ENCODE data around the gene ZDHHC8.

ZDHHC8 gene

DNA sequence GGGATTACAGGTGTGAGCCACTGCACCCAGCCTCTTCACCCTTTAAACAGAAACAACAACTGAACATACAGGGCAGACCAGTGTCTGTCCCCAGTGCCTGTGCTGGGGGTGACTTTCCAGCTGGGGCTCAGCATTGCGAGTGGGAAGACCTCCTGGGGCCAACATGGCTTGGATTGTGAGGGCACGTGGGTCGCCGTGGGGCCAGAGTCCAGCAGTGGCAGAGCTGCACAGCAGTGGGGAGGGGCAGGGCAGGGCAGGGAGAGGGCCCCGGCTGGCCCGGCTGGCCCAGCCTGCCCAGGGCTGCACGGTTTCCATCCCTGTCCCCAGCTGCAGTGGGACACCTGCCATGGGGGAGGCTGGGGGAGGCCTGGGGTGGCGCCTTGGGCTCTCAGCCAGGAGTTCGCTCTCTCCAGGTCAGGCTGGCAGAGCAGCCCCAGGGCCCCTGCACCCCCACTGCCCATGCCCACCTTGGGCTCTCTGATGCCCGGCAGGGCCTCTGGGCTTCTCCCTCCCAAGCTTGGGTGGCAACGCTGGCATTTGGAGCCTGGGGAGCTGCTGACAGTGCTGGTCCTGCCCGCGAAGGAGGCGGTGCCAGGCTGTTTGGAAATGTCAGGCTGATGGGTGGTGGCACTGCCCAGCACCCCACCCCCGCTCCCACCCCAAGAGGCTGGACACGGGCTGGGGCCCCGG, 49.7 kb downstream of the ZDHHC8 start:
- no peak for DNase-seq

DNA sequence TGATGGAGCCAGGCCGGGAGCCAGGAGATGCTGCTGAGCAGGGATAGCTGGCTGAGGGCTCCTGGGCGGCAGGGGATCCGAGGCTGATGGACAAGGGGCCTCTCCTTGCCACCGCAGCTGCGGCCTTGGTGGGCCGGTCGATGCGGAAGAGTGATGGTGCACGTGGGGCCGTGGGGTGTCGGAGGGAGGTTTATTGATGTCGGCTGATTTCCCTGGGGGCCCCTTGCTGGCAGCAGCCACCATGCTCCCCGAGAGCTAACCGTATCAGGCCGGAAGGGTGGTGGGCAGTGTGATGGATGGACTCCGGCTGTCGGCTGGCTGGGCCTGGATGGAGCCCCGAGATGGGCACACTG, 50.3 kb downstream of the ZDHHC8 start:
- no peak for DNase-seq

DNA sequence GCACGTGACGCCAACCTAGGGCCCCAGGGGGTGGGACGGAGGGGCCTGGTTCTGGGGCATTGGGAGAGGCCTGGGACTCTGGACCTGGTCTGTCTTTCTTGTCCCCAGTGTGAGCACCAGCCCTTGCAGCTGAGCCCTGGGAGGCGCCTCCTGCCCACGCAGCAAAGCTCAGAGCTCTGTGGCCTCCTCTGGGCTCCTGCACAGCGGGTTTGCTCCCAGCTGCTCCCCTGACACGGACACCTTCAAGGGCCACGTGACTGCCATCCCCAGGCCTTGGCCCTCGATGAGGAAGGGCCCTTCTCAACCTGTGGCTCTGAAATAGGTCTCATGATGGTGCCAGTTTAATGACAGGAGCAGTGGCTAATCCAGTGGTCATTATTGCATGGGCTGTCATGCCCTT, 50.8 kb downstream of the ZDHHC8 start:
- DNase-seq: no peak

DNA sequence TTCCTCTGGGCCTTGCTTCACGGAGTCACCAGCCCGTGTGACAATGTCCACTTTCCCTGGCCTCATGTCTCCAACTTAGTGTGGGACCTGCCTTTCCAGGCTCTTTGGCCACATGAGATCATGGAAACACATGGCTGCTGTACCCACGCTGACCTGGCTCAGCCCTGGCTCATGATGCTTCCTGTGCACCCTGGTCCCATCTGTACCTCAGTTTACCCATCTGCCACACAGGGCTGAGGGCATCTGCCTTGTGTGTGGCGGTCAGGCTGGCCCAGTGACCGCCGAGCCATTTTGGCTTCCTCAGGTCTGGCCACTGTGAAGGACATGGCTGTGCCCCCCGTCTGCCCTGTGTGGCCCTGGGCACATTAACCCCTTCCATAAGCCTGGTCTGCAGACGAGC, 51.5 kb downstream of the ZDHHC8 start:
- DNase-seq: no peak

DNA sequence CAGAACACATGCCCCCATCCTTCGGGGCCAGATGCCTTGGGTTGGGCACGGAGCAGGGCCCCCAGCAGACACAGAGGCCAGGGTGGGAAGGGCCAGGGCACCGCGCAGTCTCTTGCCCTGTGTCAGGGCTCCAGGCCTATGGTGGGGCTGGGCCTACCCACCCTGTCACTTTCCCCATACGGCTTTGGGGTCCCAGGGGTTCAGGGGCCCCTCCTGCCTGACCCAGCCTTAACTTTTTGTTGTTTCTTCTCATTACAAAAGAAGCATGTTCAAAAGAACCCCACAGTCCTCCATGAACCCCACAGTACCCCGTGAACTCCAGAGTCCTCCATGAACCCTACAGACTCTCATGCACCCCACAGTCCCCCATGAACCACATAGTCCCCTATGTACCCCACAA, 52.2 kb downstream of the ZDHHC8 start:
- DNase-seq: no peak

DNA sequence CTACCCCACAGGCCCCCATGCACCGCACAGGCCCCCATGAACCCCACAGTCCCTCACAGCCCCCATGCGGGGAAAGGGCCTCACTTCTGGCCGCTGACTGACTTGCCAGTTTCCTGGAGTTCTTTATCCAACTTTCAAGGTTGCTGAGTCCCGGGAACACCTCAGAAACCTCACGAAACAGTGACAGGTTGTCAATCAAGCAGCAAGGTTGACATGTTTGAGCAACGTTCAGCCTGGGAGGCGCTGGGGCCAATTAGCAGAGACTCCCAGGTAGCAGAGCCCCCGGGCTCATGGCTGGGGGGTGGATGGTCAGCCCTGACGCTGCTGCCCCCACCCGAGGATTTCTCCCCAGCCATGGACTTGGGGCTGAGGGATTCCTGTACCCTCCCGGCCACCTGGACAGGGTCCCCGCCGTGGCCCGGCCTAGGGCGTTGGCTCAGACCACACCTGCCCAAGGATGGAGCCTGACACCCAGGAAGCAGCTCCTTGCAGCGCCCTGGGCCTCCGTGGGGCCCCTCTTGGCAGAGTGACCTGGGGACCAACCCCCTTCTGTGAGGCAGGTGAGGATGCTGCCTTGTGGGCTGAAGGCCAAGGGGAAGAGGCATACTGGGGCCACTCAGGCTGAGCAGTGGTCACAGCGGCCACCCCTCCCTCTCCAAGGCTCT, 53.0 kb downstream of the ZDHHC8 start:
- no peak for DNase-seq

DNA sequence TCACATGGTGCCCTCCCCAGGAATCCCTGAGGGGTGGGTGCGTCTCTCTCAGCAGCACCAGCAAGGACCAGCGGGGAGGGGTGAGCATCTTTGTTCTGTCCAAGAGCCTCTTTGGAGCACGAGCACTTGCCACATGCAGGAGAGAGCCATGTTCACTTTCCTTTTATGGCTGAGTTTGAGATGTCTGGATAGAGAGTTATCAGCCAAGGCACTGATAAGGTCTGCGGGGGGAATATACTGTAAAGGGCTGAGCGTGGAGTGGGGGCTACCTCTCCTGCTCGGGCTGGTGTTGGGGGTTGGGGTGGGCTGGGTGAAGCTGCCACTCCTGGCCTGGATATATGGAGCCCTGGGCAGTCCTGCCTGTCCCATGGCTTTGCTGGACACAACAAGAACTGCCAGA, 54.1 kb downstream of the ZDHHC8 start:
- no peak for DNase-seq

DNA sequence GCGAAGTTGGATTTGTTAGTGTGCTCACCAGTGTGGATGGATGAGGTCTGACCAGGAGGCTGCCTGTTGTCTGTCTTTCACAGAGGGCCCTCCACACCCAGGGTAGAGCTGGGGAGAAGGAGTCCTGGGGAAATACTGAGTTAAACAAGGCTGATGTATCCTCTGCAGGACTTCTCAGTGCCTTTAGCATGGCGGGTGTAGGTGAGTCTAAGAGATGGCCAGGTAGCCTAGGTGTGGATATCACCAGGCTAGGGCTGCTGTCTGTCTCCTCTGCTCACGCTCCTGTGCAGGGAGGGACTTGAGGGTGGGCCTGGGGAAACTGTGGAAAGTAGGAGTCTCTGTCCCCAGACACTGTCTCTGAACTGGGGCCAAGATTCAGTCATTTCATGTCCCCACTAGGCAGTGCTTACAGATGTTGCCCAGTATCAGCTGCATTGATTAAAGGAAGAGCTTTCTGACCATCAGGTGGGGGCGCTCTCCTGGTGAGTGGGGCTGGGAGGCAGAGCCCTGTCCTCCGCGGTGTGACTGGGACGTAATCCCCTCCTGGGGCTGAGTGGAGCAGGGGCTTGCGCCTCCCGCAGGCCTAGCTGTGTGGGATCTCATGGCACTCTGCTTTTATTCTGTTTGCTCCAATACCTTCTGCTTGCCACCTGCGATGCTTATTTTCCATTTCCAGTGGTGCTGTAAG, 54.7 kb downstream of the ZDHHC8 start:
- no peak for DNase-seq

DNA sequence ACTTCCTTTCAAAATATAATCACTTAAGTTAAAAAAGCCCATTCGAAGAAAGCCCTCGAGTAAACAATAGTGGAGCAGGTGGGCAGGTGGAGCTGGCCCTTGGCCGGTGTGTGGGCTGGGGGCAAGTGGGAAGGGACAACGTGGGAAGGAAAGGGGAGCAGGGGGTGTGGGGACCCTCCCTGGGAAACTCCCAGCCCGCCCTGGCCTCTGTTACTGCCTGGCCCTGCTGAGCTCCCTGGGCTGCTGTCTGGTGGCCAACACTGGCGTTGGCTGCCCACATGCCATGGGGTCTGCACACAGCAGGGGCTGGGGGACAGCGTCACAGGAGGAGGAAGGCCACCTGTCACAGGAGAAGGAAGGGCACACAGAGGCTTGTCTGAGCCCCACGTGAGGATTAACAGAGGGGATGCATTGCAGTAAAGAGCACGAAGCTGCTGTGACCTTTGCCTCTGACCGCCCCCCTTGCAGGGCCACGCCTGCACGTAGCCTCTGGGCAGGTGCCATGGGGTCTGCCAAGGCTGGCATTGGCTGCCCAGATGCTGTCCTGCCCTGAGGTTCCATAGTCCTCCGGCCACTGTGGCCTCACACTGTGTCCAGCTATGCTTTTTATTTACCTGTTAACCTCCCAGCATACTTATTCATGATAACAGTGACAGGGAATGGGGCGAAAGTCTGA, 55.4 kb downstream of the ZDHHC8 start:
- DNase-seq: no peak

DNA sequence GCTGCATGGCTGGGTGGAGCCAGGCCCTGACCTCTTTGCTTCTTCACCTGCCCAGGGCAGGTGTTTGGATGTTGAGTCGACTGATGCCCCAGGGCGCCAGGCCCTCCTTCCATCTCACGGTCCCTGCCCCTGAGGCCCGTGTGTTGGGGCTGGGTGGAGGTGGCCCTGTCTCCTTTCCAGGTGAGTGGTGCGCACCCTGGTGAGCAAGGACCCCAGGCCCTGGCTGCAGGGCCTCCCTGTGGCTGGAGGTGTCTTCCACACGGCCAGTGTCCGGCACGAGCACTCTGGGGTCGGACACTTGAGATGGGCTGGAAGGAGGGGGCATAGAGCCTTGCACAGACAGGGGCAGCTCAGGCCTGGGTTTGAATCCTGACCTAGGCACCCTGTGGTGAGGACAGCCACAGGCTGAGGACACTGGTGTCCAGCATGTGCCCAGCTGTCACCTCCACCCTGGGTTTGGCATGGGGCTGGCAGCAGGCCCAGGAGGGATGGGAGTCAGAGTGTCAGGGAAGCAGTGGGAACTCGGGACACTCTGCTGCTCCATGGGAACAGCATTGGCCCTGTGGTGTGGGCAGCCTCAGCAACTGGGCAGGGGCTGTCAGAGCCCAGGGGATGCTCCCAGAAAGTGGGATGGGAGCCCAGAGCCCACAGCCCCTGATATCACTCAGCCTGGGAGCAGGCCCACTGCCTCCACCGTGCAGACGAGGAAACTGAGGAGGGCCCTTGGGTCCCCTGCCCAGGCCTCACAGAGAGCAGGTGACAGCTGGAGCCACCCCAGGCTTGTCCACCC, 56.4 kb downstream of the ZDHHC8 start:
- no peak for DNase-seq

DNA sequence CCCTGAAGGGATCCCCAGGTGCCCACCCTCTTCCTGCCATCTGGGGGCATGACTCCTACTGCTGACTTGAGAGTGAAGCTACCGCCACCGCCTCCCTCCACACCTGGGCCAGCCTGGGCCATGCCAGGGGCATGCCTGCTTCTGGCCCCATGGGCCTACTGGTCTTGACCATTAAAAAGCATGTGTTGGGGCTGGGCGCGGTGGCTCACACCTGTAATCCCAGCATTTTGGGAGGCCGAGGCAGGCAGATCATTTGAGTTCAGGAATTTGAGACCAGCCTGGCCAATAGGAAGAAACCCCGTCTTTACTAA, 56.9 kb downstream of the ZDHHC8 start:
- DNase-seq: no peak

DNA sequence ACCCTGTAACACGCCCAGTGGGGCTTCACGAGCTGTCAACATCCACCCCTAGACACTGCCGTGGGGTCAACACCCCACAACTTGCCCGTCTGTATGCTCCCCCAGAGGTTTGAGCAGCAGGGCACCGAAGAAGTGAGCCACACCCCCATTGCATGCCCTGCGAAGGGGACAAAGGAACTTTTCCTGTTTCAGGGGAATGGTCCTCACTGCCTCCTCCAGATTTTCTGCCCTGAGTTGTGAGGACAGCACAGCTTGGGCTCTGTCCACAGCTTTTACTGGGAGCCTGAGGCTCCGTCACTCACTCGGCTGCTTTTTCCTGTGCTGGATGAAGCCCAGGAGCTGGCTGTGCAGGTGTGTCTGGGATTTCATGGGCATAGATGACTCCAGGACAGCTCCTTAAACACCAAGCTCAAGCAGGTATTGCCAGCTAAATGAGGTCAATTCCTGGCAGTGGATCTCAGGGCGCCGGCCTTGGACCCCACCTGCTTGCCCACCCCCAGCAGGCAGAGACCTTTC, 59.5 kb downstream of the ZDHHC8 start:
- DNase-seq: no peak

DNA sequence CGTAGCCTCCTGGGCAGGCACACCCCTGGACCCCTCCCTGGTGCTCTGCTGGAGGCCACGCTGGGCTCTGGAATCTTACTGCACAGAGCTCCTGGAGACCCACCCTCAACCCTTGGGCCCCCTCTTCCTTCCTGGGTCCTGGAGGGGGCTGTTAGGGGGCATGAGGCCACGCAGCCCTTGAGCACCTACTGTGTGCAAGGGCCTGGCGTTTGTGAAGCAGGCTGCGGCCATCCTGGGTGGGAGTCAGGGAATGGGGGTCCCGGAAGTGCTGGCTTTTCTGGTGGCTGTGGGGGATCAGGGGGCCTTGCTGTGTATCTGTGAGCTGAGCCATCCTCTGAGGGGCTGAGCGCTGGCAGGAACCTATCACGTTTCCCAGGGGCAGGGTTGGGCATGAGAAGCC, 60.2 kb downstream of the ZDHHC8 start:
- no peak for DNase-seq

DNA sequence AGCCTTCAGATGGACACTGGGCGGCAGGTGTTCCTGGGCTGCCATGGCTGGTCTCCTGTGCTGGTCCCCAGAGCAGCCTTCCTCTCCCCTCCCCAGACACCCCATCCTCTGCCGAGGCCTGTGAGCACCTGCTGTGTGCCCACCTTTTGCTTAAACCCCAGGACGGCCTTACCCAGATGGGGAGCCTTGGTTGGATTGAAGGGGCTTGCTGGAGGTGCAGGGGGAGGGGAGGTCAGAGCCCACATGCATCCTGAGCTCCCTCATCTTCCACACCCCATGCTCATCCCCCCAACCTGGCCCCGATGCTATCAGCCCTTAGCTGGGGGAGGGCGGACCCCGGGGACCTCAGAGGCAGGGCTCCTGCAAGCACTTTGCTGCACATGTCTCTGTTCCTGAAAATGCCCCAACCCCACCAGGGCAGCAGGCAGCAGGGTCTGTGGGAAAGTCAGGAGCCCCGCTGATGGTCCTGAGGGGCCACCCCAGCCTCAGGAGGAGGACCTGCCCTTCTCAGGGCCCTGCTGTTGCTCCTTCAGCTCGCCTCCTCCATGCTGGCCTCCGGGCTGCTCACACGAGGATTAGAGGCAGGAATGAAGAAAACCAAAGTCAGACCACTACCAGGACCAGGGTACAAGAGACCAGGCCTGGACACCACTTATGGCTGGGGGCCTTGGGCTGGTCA, 60.8 kb downstream of the ZDHHC8 start:
- no peak for DNase-seq

DNA sequence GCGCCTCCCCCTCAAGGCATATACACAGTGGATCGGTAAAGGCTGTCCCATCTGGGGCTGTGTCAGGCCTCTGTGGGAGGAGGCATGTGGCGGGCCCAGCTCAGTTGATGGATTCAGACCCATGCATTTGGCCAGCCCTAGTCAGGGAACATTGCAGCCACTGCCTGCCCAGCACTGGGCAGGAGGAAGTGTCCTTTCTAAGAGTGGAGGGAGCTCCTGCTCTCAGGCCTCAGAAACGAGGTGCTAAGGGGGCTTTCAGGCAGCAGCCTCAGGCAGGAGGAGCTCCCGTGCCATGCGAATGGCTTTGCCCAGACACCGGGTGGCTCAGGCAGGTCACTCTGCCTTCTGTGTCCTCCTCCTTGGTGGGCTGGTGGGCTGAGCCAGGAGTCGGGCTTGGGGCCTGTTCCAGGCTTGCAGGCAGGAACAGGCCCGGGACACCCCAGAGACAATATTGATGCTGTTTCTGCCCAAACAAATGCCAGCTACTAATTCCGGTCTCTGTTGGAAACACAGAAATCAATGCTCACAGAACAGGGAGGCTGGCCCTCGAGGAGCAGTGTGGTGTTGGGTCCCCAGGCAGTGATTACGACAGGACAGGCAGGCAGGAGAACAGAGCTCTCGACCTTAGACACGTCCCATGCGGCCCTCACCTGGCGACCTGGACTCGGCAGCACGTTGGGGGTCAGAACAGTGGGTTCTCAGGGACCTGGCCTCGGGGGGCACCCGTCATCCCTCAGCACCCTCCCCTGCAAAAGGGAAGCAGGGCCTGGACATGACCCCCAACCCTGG, 61.6 kb downstream of the ZDHHC8 start:
- no peak for DNase-seq

DNA sequence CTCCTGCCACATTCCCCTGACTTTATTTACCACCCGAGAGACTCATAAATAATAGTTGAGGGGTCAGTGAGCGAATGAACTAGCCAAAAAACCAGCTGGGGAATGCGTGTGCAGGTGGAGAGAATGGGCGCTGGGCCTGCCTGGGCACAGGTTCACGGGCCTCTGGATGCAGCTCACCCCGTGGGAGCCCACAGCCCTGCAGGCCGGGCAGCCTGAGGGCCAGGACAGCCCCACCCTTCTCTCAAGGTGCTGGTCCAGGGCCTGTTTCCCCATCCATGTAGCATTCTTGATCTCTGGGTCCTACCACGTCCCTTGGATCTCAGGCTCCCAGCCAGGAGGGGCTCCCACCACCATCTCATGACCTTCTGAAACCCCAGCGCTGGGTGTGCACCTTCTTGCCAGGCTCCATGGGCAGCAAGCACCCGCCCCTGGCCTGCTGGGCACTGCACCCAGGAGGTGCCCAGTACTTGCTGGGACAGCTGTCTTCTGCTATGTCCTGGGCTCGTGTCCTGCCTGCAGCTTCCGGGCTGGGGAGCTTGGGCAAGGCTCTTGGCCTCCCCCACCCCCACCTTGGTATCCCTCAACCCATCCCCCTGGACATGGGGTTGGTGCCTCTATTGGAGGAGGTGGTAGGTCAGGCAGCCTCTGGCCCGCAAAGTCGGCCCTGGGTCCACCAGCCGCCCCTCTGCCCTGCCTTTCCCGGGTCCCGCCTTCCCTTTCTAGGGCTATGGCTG, 62.3 kb downstream of the ZDHHC8 start:
- no peak for DNase-seq

DNA sequence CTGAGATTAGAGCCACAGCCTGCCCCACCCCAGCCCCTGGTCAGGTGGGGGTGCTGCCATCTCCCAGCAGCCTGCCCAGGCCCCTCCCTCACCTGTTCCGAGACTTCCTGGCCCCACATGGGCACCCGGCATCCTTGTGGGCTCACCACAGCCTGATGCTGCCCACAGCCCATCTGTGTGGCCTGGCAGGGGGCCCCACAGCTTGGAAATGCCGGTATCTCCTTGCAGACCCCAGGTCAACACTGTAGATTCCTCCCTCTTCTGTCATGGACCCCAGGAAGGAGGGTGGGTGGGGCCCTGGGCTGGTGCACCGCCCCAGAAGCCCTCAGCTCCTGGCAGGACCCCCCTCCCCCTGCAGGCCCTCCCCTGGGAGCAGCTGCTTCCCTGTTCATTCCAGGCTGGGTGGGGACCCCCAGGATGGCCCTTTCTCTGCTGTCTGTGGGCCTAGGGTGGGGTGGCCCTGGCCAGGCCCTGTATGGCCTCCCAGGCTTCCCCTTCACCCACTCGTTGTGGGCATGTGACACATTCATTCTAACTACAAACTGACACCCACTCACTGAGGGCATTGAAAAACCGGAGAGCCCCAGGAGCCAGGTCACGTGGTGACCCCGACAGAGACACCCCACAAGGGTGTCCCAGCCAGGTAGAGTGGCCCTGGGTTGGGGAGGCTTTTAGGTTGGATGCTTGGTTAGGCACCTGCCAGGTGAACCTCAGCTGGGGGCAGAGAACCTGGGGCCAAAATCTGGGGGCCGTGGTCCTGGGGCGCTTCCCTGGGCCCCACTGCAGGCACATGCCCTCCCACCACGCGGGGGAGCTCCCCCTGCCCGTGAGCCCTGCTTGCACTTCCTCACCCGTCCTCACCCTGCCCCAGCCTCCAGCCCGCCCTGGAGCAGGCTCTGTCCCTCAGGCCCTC, 63.3 kb downstream of the ZDHHC8 start:
- DNase-seq: no peak

DNA sequence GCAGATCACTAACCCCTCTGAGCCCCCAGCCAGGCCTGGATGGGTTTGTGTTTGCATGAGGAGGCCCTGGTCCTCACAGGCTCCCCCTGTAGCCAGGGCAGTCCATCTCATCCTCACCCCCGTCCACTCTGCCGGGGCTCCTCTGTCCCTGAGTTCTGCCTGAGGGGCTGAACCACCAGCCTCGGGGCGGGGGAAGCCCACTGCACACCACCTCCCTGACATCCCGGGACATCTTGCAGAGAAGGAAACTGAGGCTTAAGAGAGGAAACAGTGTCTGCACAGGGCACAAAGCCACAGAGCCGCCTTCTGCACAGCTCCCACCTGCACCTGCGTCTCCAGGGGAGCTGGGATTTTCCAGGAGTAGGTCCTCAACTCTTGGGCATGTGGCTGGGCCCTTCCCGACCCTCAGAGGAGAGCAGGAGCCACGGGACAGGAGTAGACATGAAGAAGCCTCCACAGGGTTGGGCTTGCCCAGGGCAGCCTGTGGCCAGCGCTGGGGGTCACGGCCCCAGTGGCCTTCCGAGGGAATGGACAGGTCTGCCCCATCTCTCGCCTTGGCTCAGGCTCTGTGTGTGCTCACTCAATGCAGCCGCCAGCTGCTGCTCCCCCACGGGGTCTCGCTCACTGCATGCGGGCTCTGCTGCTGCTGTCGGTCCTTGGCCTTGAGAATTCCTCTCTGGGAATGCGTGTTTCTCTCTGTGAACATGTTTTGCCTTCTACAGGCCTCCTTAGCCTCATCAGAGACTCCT, 64.7 kb downstream of the ZDHHC8 start:
- no peak for DNase-seq
